ENCODE measurements around the gene OLA1.

DNA sequence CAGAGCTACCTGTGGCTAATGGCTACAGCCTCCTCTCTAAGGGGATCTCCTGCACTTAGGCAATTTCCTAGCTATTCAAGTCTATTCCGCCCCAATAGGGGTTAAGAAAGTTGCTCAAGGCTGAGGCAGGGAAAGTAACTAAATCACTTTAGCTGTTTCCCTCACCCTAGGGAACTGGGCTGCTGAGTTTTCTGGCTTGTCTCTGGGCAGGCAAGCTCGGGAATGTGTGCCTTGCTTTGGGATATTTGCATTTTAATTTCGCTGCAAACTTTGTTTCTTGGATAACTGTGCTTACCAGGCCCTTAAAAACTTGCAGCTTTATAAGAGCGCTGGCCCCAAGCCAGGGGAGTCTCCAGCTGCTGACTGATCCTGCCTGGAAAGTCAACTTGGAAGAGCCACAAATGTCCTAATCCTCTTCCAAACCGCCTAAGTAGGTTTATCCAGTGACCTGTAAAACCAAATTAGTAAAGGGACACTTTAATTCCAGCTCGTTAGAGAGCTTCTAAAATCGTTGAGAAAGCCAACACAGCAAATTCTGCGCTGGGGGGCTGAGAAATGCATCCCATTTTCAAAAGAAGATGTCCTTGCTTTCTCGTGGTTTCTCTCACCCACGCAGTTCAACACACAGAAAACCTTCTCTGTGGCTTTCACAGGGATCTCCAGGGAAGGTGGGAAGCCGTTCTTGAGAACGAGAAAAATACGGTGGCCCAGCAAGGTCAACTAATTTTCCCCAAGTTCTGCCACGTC, 223.6 kb downstream of the OLA1 start:
- TF ChIP-seq, protein P1, sequence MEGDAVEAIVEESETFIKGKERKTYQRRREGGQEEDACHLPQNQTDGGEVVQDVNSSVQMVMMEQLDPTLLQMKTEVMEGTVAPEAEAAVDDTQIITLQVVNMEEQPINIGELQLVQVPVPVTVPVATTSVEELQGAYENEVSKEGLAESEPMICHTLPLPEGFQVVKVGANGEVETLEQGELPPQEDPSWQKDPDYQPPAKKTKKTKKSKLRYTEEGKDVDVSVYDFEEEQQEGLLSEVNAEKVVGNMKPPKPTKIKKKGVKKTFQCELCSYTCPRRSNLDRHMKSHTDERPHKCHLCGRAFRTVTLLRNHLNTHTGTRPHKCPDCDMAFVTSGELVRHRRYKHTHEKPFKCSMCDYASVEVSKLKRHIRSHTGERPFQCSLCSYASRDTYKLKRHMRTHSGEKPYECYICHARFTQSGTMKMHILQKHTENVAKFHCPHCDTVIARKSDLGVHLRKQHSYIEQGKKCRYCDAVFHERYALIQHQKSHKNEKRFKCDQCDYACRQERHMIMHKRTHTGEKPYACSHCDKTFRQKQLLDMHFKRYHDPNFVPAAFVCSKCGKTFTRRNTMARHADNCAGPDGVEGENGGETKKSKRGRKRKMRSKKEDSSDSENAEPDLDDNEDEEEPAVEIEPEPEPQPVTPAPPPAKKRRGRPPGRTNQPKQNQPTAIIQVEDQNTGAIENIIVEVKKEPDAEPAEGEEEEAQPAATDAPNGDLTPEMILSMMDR (IDR thresholded peaks at IDR 0.05), result no peak
- TF ChIP-seq CHD2 (IDR thresholded peaks at IDR 0.05; ENCODE audit: low read length, partially characterized antibody) (no peak), SIN3A (IDR thresholded peaks at IDR 0.05; ENCODE audit: borderline replicate concordance, low read depth, low read length) (no peak), EP300 (IDR thresholded peaks at IDR 0.05; ENCODE audit: borderline replicate concordance in 1 of 2, low read depth in 1 of 2, low read length in 1 of 2) (no peak), NRF1 (IDR thresholded peaks at IDR 0.05; ENCODE audit: low read depth, low read length) (no peak), ELF1 (IDR thresholded peaks at IDR 0.05) (no peak)
- TF ChIP-seq, protein P2, sequence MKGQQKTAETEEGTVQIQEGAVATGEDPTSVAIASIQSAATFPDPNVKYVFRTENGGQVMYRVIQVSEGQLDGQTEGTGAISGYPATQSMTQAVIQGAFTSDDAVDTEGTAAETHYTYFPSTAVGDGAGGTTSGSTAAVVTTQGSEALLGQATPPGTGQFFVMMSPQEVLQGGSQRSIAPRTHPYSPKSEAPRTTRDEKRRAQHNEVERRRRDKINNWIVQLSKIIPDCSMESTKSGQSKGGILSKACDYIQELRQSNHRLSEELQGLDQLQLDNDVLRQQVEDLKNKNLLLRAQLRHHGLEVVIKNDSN (IDR thresholded peaks at IDR 0.05; ENCODE audit: borderline replicate concordance, low read depth), result no peak
